Subcutaneous adipose tissue (tissue), 4 donors: ENCODE results near the gene FZD7. TPM values are rescaled to one million over a fixed set of nuclear protein-coding genes. Genes with fewer than 3 reads are reported as not detected.

ENCODE experiments used
- total RNA-seq, 4 donors: library from RNA; depleted of rRNA; stranded (reverse); fragments of >200 nt; gene quantifications; one replicate each; pipeline ENCODE4 v1.1.0, GENCODE V29; 2016
- TF ChIP-seq, protein P1 (sequence below): fragments of 450-650 bp; IDR thresholded peaks from one replicate; pipeline ENCODE4 v1.5.1; 2016; ENCODE audit warnings: low read depth, mild to moderate bottlenecking, control low read depth, antibody characterized with exemption, moderate library complexity

FZD7 gene
- total RNA-seq, 4 donors from 2014 or later: 3.8 to 8.6 (median 6.6) TPM

DNA sequence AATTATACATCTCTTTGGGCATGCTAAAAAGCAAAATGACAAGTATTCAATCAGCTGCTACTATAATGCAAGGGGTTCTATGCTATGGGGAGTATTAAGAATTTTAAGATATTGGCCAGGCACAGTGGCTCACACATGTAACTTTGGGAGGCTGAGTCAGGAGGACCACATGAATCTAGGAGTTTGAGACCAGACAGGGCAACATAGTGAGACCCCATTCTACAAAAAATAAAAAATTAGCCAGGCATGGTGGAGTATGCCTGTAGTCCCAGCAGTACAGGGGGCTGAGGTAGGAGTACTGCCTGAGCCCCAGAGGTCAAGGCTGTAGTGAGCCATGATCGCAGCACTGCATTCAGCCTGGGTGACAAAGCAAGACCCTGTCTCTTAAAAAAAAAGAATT lies 33.9 kb downstream of the FZD7 start:
- TF ChIP-seq, protein P1, sequence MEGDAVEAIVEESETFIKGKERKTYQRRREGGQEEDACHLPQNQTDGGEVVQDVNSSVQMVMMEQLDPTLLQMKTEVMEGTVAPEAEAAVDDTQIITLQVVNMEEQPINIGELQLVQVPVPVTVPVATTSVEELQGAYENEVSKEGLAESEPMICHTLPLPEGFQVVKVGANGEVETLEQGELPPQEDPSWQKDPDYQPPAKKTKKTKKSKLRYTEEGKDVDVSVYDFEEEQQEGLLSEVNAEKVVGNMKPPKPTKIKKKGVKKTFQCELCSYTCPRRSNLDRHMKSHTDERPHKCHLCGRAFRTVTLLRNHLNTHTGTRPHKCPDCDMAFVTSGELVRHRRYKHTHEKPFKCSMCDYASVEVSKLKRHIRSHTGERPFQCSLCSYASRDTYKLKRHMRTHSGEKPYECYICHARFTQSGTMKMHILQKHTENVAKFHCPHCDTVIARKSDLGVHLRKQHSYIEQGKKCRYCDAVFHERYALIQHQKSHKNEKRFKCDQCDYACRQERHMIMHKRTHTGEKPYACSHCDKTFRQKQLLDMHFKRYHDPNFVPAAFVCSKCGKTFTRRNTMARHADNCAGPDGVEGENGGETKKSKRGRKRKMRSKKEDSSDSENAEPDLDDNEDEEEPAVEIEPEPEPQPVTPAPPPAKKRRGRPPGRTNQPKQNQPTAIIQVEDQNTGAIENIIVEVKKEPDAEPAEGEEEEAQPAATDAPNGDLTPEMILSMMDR: no peak

DNA sequence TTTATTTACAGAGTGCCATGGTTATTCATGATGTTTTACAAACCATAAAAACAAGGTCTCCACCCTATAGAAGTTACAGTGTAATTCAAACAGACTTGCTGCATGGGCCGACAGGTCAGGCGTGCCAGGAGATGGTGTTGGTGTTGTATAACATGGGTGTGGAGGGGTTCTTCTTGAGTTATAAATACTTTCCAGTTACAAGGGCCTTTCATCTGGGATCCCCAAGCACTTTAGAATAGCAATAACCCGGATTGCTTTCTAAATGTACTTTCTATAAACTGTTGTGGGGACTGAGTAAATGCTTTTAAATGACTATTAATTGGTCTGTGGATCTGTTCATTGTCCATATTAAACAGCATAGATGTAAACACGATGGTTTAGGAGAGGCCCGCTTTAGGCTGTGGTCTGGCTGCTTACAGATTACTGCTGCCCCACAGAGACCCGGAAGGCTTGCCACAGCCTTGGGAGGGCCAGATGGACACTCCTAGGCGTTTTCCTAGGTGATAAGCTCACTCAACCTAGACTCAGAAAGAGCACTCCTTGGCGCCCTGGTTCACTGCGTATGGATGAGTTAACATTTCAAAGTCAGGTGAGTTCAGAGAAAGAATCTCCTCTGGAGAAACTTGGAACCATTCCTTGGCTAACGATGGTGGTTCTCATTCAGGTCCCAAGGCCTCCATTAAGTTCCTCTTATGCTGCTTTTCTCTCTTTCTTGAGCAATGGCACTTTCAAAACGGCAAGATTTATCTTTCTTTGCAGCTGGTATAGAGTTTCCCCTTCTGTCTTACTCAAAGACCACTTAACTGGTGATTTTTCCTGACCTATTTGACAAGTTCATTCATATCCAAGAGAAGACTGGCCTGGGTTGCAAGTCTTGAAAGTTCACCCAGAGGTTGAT lies 35.8 kb downstream of the FZD7 start:
- TF ChIP-seq, protein P1: no peak

DNA sequence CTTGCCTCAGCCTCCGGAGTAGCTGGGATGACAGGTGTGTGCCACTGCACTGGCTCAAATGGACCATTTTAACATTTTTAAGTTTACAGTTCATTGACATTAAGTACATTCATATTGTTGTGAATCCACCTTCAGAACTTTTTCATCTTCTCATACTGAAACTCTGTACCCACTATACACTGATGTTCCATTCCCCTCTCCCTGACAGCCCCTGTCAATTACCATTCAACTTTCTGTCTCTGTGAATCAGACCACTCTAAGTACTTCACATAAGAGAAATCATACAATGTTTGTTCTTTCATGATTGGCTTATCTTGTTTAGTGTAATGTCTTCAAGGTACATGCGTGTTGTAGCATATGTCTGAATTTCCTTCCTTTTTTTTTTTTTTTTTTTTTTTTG lies 37.5 kb downstream of the FZD7 start:
- TF ChIP-seq, protein P1: no peak

DNA sequence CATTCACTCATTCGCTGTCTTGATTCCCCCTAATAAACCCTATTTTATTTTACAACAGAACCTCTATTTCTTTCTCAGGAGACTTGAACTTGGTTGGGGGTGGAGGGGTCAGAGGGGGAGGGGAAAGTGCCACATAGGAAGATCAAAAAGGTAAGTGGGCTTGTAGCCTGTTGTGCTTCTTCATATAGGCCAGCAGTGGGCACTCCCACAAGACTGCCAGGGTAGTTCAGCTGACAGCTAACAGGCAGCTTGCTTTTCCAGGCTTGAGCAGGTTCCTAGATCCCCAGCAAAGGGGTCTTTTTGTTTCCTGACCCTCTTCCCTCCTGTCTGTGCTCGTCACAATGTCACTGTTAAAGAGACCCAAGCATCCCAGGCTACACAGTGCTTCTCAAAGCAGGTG lies 38.6 kb downstream of the FZD7 start:
- TF ChIP-seq, protein P1: no peak

DNA sequence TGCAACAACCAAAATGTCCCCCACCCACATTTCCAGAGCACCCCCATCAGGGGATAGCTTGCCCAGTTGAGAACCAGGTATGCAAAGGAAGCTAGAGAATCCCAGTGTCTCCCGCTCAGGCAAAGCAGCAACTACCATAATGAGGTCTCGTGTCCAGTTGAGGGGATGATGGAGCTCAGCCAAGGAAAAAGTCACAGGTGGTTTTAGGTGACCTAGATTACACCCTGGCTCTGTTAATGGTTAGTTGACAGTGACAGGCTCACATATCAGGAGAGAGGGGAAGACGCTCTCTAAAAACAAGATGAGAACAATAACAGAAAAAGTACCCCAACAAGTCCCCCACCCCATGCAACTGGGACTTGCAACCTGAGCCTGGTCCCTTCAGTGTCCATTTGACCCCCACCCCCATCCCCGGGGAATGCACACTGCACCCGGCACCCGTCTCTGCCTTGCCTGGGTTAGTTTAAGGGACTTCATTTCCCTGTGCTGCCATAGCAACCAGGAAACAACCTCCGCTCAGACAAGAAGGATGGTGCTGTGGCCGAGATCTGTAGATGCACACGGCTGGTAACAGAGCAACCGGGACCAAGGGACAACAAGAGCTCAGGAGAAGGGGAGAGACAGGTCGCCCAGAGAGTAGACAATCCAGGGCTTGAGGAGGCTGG lies 39.2 kb downstream of the FZD7 start, which contains the start of gene KIAA2012:
Gene KIAA2012 (plus strand): TSS at position 519 of the 665 bp plus-strand sequence. CDS start 373 bp downstream, outside the sequence.
- TF ChIP-seq, protein P1: no peak

DNA sequence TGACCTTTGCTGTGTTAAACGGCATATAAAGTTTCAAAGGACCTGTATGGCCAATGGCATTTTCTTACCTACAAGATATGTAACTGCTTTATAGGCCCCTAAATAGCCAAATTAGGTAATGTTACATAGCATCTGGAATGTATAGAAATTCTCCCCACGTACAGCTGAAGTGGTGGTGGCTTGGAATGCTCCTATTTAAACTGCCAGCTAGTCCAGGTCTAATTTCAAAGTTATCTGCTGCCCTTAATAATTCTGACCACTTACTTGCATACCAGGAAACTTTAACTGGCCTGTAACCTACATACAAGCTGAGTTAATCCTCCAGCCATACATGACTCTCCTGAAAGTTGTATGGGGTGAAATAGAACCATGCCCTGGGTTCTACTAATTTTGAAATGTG lies 40.7 kb downstream of the FZD7 start:
- TF ChIP-seq, protein P1: no peak

DNA sequence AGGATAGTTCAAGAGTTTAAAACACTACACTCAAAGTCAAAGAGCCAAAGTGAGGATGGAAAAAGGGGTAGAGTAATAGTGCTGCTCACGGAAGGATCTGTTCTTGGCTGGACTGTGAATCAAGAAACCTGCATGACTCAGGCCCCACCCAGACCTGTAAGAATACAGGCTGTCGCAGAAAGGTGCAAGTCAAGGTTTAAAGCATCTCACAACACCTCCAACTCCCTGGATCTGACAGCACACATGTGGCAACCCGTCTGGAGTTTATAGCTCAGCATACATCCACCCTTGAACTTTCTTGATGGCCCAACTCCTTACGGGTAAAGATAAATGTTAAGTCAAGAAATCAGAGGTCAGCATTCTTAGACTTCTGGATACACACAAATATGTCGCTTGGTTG lies 45.7 kb downstream of the FZD7 start:
- TF ChIP-seq, protein P1: no peak
